NCI-H2107 treated with DMSO at 0.1 percent for 48 hours (cell line): ENCODE data around the gene PLXNA1.

Source experiments
- DNase-seq: peaks from one replicate; lab custom pipeline; 2025; ENCODE audit not compliant: unreplicated experiment; lab: John Stamatoyannopoulos, UW

The PLXNA1 gene

DNA sequence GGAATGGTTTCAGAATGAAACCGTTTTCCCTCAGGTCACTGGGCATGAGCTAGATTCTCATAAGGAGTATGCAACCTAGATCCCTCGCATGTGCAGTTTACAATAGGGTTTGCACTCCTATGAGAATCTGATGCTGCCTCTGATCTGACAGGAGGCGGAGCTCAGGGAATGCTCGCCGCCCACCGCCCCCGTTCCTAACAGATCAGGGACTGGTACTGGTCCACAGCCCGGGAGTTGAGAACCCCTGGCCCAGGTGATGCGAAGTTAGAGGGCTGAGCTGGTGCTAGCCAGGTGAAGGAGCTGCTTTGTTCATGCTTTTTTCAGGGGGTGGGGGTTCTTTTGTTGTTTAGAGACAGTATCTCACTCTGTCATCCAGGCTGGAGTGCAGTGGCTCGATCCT lies 15.5 kb upstream of the PLXNA1 start:
- no peak for DNase-seq

DNA sequence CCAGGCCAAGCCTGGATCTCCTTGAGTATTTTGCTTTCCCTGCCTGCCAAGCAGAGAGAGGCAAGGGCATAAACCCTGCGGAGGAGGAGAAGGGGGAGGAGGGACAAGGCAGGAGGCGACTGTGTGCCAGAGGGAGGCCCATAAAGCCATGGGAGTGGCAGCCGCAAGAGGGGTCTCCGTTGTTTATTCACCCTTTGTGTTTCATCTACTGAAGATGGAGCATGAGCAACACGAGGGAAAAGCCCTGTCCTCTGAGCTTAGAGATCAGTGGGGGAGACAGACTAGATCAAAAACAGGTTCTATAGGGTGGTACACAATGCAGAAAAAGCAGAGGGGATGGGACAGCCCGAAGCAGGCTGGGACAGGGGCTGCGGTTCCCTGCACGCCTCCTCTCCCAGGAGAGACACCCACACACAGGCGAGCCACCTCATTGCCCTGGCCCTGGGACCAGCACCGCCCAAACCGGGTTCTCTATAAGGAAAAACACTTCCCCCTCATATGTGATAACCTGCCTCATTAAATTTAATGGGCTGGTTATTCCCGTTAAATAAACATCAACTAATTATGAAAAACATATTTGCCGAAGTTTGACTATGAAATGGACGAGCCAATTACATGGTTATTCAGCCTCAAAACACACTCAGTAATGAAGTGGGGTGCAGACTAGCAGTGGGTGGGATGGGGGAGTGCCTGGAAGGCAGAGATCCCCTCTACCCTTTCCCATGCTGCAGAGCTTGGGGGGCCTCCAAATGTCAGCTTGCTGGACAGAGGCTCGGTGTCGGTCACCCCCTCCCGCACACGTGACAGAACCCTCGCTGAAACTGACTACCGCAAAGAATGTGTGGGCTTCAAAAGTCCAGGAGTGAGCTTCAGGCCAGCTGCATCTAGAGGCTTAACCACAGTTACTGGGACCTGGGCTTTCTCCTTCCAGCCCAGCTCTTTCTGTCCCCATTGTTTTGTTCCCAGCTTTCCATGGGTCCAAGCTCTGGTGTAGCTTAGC lies 14.2 kb upstream of the PLXNA1 start:
- no peak for DNase-seq

DNA sequence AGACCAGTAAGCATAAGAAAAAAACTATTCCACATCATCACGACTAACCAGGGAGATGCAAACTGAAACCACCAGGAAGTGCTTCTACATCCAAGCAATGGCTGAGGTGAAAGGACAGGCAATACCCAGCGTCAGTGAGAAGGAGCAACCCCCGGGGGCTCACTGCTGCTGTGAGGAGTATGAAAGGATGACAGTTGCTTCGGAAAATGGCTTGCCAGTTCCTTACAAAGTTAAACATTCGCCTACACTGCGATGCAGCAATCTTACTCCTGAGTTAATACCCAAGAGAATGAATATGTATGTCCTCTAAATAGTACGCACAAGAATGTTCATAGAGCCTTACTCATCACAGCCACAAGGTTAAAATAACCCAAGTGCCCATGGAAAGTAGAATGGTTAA lies 13.3 kb upstream of the PLXNA1 start:
- no peak for DNase-seq

DNA sequence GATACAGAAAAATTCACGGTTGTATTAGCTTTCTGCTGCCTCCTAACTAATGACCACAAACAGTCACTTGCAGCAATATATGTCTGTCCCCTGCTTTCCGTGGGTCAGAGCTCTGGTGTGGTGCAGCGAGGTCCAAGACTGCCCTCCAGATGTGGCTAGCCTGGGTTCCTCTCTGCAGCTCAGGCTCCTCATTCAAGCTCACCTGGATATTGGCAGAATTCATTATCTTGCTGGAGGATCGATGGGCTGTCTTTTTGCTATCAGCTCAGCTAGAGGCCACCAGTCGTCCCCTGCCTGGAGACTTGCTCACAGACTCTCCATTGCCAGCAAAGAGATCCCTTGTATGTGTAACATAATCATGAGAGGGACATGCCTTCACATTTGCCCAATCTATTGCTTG lies 12.8 kb upstream of the PLXNA1 start:
- no peak for DNase-seq

DNA sequence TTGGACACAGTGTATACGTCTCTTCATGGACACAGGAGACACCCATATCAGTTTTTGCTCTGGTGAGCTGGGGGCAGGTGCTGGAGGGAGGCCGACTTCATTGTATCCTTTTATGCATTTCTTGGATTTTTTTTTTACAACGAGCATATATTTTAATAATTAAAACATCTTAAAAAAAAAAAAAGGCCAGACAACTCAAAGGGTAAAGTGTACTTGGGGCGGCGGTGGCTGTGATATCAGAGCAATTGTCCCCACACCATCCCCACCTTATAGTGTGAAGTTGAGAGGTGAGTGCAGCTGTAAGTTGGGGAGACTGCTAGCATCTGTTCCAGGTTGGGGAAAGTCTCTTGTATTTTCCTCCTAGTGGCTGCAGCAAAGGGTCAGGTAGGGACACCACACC lies 12.0 kb upstream of the PLXNA1 start:
- no peak for DNase-seq

DNA sequence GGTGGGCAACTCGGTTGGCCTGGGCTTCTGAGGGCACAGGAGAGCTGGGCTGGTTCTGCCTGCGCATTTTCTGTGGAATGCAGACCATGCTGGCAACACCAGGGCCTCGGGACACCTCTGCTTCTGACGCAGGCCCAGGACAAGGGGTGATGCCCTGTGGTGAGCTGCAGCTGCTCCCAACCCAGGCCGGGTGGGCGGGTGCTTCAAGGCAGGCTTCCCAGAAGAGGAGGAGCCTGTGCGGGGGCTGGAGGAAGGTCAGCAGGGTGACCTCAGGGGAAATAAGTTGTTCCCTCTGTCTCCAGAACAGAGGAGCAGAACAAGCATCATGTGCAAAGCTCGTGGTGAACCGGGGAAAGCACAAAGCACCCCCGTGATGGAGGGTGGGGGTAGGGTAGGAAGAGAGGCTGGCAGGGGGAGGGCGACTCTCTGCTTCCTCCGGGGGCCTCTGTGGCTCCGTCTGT lies 11.0 kb upstream of the PLXNA1 start:
- DNase-seq, result no peak

DNA sequence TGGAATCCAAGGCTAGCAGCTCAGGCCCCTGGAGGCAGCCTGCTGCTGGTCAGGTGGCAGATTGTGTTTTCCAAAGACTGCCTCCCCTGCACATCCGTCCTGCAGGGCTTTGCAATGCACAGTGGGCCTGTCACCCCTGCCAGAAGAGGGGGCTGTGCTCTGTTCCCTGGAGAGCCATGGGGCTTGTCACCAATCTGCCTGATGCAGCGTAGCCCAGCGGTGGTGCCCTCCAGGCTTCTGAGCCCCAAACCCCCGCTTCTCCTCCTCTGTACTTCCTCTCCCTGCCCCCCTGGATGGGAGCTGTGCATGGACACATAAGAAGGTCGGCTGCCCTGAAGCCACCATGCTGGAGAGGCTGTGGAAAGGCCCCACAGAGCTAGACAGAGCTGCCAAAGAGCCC lies 10.0 kb upstream of the PLXNA1 start:
- no peak for DNase-seq

DNA sequence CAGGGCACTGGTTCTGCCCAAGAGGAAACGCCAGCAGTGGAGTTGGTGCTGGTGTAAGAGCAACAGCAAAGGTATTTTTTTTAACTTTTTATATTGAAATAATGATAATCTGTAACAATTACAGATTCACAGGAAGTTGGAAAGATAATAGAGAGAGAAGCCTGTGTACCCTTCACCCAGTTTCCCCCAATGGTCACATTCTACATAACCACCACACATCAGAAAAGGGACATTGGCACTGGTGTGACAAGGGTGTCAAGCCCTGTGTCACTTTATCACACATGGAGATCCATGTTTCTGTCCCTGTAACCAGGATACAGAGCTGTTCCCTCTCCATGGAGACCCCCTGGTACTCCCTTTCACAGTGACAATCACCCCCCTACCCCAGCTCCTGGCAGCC lies 9.1 kb upstream of the PLXNA1 start:
- DNase-seq, result no peak

DNA sequence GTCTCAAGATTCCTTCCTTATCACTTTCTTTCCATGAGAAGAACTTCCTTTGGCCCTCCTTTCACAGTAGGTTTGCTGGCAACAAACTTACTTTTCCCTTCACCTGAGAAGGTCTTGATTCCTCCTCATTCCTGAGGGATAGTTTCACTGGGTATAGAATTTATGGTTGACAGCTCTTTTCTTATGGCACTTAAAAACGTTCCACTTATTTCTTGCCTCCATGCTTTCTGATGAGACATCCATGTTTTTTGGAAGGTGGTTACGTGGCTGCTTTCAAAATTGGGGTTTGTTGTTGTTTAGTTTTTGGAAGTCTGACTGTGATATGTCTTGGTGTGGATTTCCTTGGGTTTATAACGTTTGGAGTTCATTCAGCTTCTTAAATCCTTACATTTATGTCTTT lies 8.2 kb upstream of the PLXNA1 start:
- DNase-seq, result no peak

DNA sequence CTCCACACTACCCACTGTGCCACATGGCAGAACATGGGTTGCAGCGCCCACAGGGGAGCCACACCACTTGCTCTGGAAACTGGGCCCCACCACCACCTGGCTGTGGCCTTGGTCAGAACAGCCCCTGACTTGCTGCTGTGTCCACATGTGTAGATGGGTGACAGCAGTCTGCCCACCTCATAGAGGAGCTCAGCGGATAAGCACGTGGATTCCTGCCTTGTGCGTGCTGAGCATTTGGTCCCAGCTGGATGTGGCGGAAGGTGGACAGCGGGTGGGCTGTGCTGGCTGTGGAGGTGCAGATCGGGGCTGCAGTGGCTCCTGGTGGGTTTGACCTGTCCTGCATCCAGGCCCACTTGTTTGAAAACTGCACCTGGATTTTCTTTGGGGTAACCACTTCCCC lies 6.0 kb upstream of the PLXNA1 start:
- DNase-seq, result no peak

DNA sequence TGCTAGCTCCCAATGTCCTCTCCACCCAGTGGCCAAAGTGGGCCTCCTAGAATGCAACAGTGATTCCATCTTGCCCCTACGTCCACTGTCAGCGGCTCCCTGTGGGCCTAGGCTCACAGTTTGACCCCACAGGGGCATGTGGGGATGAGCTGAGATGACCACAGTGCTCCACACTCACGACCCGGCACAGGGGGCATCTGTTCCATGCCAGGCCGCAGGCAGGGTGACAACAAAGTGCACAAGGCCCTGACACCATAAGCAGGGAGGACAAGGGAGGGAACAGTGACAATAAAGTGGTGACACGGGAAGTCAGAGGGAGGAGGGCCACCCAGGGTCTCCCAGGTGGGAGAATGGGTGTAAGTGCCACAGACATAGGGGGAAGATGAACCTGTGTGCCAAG lies 5.1 kb upstream of the PLXNA1 start:
- no peak for DNase-seq

DNA sequence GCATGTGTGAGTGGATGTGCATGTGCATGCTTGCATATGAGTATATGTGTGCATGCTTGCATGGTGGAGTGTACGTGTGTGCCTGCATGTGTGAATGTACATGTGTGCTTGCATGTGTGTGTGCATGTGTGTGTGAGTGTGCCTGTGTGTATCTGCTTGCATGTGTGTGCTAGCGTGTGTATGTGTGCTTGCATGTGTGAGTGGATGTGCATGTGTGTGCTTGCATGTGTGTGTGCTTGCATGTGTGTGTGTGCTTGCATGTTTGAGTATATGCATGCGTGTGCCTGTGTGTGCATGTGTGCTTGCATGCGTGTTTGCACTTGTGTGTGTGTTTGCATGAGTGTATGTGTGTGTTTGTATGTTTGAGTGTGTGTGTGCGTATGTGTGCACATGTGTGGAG lies 4.6 kb upstream of the PLXNA1 start:
- no peak for DNase-seq

DNA sequence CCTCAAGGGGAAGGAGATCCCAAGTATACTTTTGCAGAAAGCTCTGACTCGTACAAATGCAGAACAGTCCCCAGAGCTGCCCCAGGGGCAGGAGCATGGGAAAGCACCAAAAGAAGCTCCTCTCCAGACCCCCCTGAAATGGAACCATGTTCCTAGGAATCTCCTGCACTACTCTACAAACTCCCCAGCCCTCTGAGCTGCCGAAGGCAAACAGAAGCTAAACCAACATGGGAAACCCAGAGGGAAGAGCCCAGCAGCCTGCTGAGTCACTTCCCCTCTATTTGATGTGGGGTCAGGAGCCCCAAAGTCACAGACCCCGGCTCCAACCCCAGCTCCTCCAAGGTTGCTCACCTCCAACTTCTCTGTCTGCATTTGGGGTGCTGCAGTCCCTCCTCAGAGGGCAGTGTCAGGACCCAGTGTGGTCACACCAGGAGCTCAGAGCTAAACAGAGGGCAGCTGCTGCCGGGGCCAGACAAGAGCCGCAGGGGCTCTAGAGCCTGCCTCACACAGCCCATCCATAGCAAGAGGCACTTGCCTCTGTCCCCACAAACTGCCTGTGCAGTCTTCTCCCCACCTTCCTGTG lies 3.8 kb upstream of the PLXNA1 start:
- no peak for DNase-seq

DNA sequence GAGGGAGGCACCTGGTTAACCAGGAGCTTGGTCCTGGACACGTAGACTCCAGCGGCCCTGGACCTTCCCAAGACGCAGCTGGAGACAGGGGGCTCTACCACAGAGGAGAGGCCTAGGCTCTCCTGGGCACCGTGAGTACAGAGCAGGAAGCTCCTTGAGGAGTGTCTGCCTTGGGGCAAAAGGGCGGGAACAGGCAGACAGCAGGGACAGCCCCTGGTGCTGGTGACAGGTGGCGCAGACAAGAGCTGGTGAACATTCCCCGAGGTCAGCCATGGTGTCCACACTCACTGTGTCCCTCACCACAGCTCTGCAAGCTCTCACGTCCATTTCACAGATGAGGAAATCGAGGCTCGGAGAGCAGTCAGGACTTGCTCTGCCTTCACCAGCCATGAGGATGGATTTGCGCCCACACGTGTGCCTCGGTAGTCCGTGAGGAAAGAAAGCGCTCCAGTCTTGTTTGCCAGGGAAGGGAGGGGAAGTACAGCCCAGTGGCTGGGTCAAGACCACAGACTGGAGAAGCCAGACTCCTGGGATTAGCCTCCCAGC lies 2.6 kb upstream of the PLXNA1 start:
- DNase-seq, result no peak

DNA sequence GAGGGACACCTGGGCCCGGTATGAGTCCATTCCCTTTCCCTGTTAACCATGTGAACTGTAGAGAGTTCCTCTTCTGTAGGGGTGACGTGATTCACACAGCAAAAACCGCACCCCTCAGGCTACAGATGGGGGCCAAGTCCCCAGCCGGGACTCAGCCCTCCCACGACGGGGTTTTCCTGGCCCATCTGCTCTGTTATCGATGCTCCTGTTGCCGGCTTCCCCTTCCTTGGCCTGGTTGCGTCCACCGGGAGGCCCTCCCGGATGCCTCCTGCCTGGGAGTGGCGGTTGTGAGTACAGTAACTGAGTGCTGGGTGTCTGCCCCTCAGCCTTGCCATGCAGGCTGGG lies 817 bp upstream of the PLXNA1 start:
- no peak for DNase-seq

DNA sequence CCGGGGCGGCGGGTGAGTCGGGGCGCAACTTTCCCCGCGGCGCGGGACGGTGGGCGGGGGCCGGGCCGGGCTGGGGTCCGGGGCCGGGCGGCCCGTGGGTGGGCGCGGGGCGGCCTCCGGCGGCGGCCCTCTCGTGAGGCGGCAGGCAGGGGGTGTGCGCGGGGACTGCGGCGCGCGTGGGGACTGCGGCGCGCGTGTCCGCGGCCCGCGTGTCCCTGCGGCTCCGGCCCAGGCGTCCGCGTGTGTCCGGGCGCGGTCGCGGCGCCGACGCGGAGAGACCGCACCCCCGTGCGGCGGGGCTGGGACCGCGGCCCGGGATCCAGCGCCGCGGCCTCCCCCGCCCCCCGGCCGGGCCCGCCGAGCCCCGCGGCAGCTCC lies 349 bp downstream of the PLXNA1 start:
- DNase-seq, result no peak

DNA sequence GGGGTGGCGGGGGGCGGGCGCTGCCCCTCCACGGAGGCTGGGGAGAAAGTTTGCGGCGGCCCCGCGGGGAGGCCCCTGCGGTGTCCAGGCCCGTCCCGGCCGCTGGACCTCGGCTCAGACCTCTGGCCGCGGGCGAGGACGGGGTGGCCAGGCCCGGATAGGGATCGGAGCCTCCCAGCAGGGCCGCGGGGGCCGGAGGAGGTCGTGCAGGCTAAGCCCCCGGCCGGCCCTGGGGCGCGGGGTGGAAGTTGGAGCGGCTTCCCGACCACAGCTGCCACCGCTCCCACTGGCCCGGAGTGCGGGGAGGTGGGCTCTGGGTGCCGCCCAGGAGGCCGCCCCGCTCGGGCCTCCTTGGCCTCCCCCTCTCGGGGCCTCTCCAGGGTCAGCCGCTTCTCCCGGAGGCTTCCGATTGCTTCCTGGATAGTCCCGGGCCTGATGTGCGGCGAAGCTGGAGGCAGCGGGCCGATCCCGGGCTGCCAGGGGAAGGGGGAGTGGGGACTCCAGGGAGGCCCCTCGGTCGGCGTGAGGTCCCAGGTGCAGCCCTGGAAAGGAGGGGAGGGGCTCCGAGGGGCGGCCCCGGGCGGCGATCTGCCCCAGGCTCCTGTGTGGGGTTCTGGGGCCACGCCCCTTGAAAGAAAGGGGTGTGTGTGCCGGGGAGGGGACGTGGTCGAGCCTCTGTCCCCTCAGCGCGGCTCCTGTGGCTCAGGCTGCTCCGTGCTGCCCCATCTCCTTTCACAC lies 907 bp downstream of the PLXNA1 start:
- no peak for DNase-seq

DNA sequence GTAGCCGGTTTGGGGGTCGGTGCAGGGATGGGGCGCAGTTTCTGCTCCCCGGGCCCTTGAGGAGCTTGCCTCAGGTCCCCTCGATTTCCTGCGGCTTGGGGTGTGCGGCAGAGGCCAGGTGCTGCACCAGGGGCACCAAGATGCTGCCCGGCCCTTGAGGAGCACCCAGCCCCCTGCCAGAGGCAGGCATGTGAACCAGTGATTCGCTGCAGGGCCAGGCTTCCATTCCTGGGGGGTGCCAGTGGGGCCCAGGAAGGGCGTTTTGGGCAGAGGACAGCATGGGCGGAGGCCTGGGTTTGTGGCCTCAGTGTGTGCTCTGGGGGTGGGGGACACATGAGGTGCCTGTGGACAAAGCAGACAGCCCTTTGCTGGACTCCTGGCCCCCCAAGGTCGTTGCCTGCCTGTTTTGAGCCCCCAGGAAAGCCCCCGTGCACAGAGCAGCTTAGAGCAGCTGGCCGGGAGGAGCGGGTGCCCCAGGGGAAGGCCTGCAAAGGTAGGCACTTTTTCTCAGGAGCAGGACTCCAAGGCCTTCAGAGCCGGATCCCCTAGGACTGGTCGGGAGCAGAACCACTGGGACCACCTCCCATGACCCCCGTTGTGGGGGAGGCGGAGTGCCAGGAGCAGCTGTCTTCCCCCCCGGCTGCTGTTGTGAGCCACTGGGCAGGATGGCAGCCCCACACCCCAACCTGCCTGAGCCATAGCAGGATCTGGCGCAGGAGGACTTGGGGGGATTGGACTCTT lies 1.6 kb downstream of the PLXNA1 start:
- no peak for DNase-seq

DNA sequence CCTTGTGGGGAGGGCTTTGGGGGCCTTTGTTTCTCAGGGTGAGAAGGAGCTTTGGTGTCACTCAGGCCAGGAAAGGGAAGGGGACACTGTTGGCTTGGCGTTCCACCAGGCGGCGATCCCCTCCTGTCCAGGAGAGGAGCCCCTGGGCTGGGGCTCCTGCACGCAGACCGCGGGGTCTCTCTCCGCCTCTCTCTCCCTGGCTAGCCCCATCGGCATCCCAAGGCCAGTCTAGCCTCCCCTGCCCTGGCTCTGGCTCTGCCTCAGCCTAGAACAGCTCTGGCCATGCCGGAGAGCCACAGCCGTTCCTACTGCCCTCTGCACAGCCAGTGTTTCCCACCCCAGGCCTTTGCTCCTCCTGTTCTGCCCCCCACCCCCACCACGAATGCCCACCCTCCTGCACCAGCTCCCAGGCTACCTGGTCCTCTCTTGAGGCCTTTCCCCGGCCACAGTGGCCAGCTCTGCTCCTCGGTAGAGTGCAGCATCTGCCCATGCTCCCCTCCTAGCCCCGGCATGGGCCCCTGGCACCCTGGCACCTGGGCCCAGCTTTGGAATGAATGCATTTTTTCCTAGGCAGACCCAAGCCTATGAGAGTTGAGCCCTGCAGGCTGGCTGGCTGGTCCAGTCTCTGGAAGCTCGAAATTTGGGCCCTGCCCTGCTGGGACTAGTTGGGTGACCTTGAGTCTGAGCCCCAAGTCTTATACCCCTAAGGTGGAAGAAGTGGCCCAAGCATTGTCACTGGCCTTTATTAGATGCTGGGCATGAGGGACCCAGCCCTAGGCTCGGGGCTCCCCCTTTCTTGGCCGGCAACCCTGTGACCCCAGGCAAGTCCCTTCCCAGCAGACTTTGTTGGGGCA lies 2.4 kb downstream of the PLXNA1 start:
- DNase-seq, result no peak

DNA sequence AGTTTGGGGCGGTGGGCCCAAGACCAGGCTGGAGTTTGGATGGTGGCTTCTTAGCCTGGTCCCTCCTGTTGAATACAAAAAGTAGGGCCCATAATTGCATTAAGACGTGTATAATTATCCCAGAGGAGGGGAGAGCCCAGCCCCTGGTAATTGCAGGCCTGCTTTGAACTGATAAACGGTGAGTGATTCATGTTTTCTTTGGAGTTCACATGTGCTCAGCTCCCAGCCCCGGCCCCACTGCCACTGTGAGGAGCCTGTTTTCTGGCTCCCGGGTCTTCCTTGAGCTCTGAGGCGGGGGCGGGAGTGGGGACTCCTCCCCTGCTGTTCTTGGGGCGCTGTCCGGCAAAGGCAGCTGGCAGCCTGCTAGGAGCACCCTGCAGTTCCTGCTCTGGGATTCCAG lies 3.1 kb downstream of the PLXNA1 start:
- no peak for DNase-seq
